HG02588 (cell line): ENCODE data around the gene VPS11.
"Not testable (repeated sequence)": the region's sequence is repeated elsewhere in the genome, so short reads cannot be mapped to it uniquely, and the experiment has no call there.

Source experiments
- ATAC-seq: cut with Tn5 transposase; IDR thresholded peaks from one replicate; pipeline ENCODE4 v1.9.1; 2021; ENCODE audit warnings: mild to moderate bottlenecking, moderate library complexity; ENCODE audit not compliant: unreplicated experiment

VPS11 gene

DNA sequence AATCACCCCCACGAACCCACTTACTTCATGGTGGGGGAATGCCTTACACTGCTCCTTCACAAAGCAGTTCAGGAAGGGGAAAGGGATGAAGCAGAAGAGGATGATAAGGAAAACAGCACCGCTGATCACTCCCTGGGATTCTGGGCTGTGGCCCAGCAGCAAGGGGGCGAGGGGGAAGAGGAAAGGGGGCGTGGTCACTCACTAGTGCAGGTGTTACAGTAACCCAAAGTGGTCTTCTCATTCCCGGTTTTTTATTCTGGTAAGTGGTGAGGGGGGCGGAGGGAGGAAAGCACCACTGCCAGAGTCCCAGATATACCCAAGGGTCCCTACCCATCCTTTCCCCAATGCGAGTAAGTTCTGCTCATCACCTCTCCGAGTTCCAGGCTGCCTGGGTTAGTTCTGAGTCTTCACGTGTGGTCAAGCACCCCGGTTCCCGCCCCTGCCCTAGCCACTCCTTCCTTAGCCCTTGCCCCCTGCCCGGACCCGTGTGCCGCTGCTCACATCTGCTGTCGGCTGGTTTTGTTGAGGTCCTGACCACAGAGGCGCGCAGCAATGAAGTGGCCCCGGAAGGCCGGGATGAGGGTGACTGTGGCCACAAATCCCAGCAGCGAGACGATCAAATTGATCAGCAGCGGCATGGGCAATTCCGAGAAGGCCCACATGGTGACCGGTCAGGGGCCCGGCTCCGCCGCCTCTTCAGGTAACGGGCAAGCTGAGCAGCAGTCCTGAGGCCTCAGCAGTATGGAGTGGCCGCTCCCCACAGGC is 33.6 kb downstream of the VPS11 start:
- peak; percentile 10 for ATAC-seq

DNA sequence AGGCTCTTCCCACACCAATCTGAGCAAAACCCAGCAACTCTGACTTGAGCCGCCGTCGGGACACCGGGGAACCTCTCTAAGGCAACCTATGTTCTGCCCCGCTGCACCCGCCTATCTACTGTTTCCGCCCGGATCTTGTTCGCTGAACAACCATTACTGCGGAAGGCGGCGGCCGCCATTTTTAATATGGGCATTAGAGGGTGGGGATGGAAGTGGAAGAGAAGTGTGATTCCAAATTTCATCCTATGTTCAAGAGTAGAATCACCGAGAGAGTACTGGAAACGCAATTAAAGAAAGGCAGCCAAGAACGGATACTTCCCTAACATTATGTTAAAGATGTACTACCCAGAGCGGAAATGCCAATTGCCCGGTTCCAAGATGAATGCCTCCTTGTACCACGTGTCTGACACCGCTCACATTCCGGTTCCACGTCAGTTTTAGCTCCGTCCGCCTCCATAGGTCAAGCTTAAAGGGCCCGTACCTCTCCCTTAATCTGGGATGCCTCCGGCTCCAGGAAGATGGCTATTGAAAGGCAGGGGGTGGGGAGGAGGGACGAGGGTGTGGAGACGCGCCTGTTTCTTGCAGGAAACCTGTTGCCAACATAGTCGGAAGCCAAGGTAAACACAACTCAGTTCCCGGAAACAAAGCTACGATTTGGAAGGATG is 34.3 kb downstream of the VPS11 start, which contains the start of gene DPAGT1:
Gene DPAGT1 (minus strand): TSS at position 95 of the 665 bp plus-strand sequence. CDS start 198 bp downstream, outside the sequence.
- peak; percentile 80 for ATAC-seq

DNA sequence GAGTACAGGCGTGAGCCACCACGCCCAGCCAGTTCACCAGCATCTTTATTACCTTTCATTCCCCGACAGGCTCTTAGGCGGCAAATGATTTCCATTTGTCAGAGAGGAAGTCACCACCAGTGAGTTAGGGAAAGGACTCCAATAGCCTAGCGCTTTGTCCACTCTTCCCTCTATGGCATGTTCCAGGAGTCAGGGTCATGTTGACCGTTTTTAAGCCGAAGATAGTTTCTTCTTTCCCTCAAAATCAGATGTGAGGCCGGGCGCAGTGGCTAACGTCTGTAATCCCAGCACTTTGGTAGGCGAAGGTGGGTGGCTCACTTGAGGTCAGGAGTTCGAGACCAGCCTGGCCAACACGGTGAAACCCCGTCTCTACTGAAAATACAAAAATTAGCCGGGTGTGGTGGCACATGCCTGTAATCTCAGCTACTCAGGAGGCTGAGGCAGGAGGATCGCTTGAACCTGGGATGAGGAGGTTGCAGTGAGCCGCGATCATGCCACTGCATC is 35.6 kb downstream of the VPS11 start:
- ATAC-seq, result not testable (repeated sequence)

DNA sequence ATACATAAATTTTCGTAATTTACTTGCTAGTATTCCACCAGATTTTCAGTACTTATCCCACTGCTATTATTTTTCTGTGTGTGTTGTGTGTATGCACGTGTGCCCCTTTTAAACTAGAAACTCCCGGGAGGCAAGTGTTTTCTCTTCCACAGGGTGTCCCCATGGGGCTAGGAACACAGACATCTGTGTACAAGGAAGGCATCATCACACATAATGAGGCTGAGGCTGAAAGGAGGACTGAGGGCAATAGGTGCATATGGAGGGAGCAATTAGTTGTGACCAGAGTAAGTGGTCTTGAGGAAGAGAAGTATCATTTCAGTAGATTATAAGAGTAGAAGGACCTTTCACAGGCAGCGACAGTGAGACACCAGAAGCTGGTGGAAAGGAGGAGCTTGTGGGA is 36.2 kb downstream of the VPS11 start:
- ATAC-seq, result no peak

DNA sequence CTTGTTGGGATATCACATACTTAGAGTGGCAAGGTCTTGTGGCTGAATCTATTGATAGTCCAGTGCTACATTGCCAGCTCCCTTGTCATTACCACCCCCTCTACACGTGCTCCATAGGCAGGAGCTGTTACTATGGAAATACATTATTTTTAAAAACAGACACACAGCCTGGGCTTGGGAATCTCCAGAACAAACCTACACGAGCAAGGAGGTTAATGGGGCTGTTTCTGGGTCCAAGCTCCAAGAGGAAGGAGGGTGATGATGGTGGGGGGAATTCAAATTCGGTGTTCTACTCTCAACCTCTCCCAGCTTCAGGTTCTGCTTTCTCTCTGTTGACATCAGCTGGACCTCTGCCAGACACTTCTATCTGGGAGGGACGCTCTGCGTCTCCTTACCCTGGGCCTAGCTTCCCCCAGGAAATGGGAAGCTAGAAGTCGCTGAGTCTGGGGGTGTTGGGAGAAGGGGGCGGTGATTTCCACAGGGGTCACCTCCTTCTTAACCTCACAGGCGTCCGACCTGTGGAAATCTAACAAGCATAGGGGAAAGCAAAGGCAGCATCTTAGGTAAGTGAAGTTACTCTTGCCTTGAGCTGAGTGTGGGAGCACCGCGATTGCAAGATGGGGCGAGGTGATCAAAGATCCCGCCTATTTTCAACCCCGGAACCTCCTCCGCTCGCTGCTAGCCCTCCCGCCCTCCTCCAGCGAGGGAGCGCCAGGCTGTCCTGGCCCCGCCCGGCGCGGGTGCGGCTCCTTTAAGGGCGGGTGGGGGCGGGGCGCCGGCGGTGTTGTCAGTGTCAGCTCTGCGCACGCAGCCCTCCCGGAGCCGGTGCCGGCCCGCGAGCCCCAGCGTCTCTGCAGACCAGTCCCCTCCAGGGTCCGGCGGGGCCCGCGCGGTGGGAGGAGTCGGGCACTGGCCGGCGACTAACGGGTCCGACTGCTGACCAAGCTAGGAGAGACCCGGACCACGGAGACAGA is 39.2 kb downstream of the VPS11 start, which contains the start of gene C2CD2L:
Gene C2CD2L (plus strand): TSS at position 781 of the 974 bp plus-strand sequence. CDS start 398 bp downstream, outside the sequence.
- peak; percentile 79 for ATAC-seq

DNA sequence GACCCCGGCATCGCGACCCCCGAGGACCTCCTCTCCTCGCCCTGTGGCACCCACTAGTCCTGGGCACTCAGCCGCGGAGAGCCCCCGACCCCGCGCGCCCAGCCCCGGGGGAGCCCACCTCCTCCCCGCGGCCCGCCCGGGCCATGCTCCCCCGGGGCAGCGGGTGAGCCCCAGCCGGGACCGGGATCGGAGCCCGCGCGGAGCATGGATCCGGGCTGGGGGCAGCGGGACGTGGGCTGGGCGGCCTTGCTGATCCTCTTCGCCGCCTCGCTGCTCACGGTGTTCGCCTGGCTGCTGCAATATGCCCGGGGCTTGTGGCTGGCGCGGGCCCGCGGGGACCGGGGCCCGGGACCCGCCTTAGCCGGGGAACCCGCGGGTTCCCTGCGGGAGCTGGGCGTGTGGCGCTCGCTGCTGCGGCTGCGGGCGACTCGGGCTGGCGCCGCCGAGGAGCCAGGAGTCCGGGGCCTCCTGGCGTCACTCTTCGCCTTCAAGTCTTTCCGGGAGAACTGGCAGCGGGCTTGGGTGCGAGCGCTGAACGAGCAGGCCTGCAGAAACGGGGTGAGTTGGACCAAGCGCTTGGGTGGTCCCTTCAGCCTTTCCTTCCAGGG is 40.0 kb downstream of the VPS11 start:
- ATAC-seq, result peak; percentile 26

DNA sequence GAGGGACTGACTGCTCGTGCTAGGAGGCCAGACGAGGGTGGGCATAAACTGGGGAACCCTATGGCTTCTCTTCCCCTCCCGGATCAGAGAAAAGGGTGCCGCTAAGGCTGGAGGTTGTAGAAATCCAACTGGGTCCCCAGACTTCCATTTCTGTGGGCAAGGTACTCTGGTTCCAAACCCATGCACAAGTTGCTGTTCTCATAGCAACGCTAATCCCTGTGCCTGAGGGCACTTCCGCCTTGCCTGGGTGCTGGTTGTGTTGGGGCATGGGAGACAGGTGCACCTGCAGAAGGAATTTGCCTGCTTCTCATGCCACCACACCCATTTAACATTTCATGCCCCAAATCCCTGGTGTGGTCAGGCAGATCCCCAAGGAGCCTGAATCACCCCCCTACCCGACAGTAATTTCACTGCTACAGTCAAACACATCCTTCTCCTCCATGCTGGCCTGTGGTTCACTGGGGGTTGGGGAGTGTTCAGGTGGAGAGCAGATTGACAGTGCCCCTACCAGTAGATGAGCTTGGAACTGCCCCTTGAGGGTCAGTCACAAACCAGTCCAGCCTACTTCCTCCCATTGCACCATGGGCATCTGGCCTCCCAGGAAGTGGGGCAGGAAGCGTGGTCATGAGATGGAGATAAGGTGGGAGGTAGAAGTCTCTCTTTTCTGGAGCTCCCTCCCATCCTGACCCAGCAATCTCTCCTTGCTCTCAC is 40.7 kb downstream of the VPS11 start:
- no peak for ATAC-seq

DNA sequence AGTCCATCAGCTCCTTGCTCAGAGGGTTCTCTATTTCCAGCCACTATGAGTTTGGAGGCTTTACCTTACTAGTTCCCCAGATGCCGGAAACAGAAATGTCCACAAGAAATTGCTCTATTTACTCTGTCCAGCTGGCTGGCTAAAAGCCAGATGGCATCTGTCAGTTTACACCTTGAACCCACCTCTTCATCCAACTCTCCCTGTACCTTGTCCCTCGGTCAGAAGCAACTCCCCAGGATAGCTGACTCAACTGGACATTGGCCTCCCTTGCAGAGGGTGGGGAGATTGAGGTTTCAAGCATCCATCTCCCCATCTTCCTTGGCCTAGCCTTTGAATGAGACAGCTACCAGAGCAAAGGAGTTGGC is 41.2 kb downstream of the VPS11 start:
- ATAC-seq, result no peak

DNA sequence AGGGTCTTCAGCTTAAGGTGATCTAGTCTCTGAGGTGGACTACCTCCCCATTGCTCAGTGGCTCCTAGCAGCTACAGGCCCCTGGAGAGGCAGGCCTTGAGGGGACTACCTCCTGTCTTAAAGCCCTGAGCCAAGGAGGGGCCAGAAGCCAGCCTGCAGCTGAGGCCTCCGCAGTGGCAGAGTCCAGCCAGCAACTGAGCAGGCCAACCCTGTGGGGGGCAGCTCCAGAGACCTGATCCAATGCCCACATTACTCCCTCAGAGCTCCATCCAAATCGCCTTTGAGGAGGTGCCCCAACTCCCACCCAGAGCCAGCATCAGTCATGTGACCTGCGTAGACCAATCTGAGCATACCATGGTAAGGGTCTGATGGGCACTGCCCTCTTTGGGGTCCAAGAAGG is 42.2 kb downstream of the VPS11 start:
- no peak for ATAC-seq

DNA sequence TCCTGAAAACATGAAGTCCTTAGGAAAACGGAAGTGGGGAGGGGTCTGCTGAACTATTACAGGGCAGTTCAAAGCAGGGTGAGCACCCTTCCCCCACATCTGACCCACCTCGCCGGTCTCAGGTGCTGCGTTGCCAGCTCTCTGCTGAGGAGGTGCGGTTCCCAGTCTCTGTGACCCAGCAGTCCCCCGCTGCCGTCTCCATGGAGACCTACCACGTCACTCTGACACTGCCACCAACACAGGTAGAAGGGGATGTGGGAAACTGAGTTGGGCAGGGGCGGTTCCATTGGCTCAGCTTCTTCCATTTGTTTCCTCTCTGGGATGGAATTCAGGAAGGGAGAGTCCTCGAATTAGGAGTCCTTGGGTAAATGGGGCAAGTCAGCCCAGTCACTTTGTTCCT is 42.8 kb downstream of the VPS11 start:
- no peak for ATAC-seq

DNA sequence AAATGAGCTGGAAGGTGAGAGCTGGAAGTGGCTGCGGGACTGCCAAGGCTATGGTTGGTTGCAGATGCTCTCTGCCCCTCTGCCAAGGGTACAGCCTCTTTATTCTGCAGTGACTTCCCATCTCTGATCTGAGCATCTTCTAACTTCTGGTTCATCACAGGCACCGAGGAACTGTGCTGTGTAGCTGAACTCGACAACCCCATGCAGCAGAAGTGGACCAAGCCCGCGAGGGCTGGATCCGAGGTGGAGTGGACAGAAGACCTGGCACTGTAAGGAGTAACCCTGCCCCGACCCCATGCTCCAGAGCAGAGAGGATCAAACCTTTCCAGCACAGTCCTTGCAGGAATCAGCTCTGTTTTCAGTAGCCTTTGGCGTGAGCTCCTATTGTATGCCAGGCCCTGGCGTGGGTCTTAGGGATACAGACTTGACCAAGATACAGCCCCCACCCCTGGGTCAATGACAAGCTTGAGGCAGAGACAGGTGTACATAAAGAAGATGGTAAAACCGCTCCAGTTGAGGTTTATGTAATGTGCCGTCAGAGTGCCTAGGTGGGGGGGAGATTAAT is 43.8 kb downstream of the VPS11 start:
- no peak for ATAC-seq

DNA sequence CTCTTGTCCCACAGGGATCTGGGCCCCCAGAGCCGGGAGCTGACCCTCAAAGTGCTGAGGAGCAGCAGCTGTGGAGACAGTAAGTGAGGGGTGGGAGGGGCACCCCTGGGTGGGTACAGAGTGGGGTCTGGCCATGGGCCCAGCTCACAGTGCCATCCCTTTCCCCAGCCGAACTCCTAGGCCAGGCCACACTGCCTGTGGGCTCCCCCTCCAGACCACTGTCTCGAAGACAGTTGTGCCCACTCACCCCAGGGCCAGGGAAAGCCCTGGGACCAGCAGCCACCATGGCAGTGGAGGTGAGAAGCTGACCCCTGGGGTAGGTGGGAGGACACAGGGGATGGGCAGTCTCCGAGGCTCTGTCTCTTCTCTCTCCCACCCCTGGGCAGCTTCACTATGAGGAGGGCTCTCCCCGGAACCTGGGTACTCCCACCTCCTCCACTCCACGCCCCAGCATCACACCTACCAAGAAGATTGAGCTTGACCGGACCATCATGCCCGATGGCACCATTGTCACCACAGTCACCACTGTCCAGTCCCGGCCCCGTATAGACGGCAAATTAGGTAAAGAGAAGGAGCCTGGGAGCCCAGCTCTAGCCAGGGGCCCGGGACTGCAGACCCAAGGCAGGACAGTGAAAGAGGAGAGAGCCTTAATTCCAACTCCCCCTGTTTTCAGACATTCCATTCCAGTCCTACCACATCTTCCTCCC is 44.8 kb downstream of the VPS11 start:
- ATAC-seq, result no peak

DNA sequence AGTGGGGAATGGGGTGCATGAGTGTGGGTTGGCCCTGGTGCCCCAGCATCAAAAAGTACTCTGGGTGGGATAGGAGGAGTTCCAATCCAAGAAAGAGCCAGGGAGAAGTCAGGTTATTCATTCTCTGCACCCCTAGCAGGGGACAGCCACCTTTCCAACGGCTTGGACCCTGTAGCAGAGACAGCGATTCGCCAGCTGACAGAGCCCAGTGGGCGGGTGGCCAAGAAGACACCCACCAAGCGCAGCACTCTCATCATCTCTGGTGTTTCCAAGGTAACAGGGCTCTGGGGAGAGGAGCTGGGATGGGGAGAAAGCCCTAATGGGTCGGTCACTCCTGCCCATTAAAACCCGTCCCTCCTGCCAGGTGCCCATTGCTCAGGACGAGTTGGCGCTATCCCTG is 46.1 kb downstream of the VPS11 start:
- ATAC-seq, result no peak

DNA sequence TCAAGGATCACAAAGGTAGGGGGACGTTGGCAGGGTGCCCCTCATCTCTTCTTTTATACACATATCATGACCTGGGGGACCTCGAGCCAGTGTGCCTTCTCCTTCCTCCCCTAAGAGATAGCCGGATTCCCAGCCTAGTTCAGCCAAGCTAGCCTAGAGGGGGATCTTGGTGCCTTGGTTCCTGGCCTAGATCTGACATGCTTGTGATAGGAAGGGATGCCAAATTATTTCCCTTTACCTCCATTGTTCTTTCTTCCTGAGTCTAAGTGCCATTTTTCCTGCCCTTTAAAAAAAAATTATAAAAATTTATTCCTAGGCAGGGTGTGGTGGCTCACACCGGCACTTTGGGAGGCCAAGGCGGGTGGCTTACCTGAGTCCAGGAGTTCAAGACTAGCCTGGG is 46.7 kb downstream of the VPS11 start:
- no peak for ATAC-seq

DNA sequence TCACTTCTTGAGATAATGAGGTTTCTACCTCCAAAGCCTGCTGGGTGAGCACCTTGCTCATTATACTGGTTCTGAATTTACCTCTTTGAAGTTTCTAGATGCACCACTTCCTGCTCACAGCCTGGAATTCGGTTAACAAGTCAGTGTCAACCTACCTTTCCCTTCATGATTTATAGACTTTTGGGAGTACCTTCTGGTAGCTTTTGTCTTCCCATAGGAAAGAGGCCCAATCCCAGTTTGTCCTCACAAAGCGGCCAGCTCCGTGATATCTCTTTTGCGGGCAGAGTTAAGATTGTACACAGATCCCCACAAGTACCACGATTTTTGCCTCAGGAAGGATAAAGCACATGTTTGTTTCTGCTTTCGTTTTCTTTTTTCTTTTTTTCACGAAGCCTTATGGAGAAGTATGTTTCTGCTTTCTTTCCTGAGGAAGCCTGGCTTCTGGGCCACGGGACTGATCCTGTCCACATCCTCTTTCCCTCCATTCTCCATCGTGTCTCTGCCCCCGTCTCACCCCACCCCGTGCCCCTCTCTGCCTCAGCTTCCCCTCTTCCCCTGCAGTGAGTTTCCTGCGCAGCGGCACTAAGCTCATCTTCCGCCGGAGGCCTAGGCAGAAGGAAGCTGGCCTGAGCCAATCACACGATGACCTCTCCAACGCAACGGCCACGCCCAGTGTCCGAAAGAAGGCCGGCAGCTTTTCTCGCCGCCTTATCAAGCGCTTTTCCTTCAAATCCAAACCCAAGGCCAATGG is 48.0 kb downstream of the VPS11 start:
- no peak for ATAC-seq

DNA sequence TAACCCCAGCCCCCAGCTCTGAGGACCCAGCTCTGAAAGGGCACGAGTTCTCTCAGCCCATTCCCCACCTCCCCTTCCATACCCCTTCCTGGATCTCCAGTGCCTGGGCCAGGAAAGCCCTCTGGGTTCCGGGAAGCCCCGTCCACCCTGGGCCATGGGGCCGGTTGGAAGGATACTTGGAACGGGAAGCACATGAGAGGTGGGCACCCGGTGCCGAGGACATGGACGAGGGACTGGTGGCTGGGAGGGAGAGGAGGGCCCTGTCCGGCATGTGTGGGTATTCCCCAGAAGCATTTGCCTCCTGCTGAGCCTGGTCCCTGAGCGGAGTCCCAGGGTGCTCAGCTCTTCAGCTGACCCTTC is 48.6 kb downstream of the VPS11 start:
- ATAC-seq, result no peak

DNA sequence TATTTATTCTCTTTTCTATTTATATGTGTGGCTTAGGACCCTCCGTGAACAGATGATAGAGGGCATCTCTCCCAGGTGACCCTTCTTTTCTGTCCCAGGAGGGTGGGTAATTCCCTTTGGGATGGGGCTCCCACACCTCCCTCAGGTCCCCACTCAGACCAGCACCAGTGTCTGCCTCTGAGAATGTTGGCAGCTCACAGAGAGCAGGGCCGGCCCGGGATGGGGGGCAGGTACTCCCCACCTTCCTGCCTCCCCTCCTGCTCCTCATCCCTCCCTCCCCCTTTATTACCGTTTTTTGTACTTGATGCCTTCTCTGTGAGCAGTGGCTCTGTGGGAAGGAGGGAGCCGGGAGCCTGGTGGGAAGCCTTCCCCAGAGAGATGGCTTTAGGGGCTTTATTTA is 49.0 kb downstream of the VPS11 start:
- no peak for ATAC-seq

DNA sequence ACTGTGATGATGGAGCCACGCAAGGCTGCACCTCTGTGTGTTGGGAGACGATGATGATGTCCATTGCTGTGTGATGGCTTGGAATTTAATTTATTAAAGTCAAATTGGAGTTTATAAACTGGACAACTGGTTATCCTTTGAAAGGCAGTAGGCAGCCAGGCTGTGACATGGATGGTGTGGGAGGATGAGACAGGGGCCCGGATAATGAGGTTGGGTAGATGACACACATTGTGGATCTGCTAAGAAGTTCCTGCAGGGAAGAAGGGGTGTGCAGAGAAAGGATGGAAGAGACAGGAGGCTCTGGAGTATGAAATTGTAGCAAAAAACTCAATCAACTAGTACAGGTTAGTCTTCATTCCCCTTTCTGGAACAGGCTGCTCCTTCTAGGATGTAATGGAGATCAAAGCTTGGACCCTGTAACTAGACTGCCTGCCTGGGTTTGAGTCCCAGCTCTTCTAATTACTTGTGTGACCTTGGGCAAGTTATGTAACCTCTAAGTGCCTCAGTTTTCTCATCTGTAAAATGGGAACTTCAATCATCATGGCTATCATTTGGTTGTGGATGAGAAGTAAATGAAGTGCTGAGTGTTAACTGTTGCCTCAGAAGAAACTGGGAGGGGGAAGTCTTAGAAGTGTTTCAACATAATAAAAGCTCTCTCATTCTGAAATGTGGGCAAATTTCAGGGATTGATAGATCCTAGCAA is 49.5 kb downstream of the VPS11 start:
- no peak for ATAC-seq
